GM13976 (cell line): Measurements from ENCODE around the gene XRN1.

Source experiments
- DNase-seq: peaks from one replicate; pipeline ENCODE4 v3.0.0; 2012; ENCODE audit warnings: low spot score
- CTCF ChIP-seq: IDR thresholded peaks from 2 replicates; pipeline ENCODE4 v1.5.1; 2012; ENCODE audit warnings: borderline replicate concordance, mild to moderate bottlenecking; ENCODE audit not compliant: insufficient read depth; ENCODE audit errors: extremely low read depth, missing control alignments, control extremely low read depth
- in situ Hi-C: fragments of 300-500 bp; cut with MboI; formaldehyde crosslinking; loops from one replicate; pipeline ENCODE4 v1.12.0; 2022; ENCODE audit warnings: low sequenced_read_pairs, mixed read lengths, inconsistent platforms; ENCODE audit not compliant: unreplicated experiment

XRN1 gene

GRCh38 chr3:142273501-142273900, 174.3 kb downstream of the XRN1 start:
- in situ Hi-C loops = loop anchor here (10.0 kb wide), 1 partner anchor 249 kb away; no protein-coding TSS in a partner anchor
- no peak for DNase-seq
- TF ChIP-seq CTCF = no peak

DNA sequence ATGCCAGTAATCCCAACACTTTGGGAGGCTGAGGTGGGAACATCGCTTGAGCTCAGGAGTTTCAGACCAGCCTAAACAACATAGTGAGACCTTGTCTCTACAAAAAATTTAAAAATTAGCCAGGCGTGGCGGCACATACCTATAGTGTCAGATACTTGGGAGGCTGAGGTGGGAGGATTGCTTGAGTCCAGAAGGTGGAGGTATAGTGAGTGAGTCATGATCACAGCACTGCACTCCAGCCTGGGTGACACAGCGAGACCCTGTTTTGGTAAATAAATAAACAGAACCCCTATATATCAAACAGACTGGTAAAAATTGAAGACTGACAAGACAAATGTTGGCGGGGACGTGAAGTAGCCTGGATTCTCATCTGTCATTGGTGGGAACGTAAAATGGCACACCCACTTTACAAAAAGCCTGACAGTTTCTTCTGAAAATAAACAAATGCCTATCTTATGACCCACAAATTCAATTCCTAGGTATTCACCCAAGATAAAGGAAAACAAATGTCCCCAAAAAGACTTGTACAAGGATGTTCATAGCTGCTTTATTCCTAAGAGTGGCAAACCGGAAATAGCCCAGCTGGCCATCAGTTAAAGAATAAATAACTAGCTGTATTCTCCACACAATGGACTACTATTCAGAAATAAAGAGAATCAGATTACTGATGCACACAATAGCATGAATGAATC, 175.5 kb downstream of the XRN1 start:
- no peak for TF ChIP-seq CTCF
- in situ Hi-C loops = loop anchor here (10.0 kb wide), 1 partner anchor 248 kb away; no protein-coding TSS in a partner anchor
- no peak for DNase-seq

GRCh38 chr3:142270407-142270806, 177.4 kb downstream of the XRN1 start:
- no peak for TF ChIP-seq CTCF
- DNase-seq = no peak
- in situ Hi-C loops = loop anchor here (10.0 kb wide), 1 partner anchor 246 kb away; no protein-coding TSS in a partner anchor

- no peak for DNase-seq
- TF ChIP-seq CTCF = no peak
- in situ Hi-C loops = loop anchor here (10.0 kb wide), 1 partner anchor 245 kb away; no protein-coding TSS in a partner anchor
Observed at GRCh38 chr3:142269767-142270166, 178.1 kb downstream of the XRN1 start.

GRCh38 chr3:142268426-142268825, 179.4 kb downstream of the XRN1 start:
- DNase-seq = no peak
- in situ Hi-C loops = no loop called here
- no peak for TF ChIP-seq CTCF

- no peak for TF ChIP-seq CTCF
- in situ Hi-C loops = no loop called here
- DNase-seq = no peak
Observed at GRCh38 chr3:142267269-142267668, 180.6 kb downstream of the XRN1 start.
